Gastrocnemius medialis (tissue), 4 donors: ENCODE results near the gene KRTAP1-1.

Source experiments
- POLR2A ChIP-seq, 2 donors: fragments of 450-650 bp; IDR thresholded peaks; one replicate each; pipeline ENCODE4 v1.6.1; 2017; ENCODE audit warnings: antibody characterized with exemption in 2 of 2, mild to moderate bottlenecking in 2 of 2, moderate library complexity in 2 of 2
- TF ChIP-seq, protein P1 (sequence below), 5 experiments: fragments of 450-650 bp in 3 of 5; fragments of 200-600 bp in 2 of 5; sonication (generic) in 2 of 5; IDR thresholded peaks in 4 of 5; conservative IDR thresholded peaks in 1 of 5; 1 replicate in 4 of 5; 2 replicates in 1 of 5; pipeline ENCODE4 v1.5.1; 2016 to 2019; ENCODE audit warnings: antibody characterized with exemption in 5 of 5, mild to moderate bottlenecking in 3 of 5, moderate library complexity in 3 of 5

DNA sequence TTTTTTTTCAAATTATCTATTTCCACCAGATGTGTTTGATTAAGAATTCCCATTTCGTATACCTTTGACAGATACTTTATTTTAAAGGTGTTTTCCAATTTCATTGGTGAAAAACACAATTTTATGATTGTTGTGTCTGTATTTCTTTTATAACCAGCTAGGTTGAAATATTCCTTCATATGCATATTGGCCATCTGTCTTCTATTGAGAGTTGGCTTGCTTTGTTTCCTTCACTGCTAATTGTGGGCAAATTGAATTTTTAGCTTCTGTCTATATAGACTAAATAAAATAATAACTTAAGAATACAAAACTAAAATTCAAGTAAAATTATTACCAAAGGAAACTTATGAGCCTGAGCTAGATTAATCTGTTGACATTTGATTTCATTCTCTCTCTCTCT lies 46.1 kb downstream of the KRTAP1-1 start:
- TF ChIP-seq, protein P1, sequence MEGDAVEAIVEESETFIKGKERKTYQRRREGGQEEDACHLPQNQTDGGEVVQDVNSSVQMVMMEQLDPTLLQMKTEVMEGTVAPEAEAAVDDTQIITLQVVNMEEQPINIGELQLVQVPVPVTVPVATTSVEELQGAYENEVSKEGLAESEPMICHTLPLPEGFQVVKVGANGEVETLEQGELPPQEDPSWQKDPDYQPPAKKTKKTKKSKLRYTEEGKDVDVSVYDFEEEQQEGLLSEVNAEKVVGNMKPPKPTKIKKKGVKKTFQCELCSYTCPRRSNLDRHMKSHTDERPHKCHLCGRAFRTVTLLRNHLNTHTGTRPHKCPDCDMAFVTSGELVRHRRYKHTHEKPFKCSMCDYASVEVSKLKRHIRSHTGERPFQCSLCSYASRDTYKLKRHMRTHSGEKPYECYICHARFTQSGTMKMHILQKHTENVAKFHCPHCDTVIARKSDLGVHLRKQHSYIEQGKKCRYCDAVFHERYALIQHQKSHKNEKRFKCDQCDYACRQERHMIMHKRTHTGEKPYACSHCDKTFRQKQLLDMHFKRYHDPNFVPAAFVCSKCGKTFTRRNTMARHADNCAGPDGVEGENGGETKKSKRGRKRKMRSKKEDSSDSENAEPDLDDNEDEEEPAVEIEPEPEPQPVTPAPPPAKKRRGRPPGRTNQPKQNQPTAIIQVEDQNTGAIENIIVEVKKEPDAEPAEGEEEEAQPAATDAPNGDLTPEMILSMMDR (IDR thresholded peaks at IDR 0.05 in 4 of 5, conservative IDR thresholded peaks at IDR 0.05 in 1 of 5) = no peak
- no peak for TF ChIP-seq POLR2A (IDR thresholded peaks at IDR 0.05)
